ENCODE results near the gene ACER1.
"Not testable (repeated sequence)": the region's sequence is repeated elsewhere in the genome, so short reads cannot be mapped to it uniquely, and the experiment has no call there.

Gene ACER1

DNA sequence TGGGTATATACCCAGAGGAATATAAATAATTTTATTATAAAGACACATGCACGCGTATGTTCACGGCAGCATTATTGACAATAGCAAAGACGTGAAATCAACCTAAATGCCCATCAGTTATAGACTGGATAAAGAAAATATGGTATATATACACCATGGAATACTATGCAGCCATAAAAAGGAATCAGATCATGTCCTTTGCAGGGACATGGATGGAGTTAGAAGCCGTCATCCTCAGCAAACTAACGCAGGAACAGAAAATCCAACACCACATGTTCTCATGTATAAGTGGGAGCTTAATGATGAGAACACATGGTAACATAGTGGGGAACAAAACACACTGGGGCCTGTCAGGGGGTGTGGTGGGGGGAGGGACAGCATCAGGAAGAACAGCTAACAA is 51.0 kb downstream of the ACER1 start:
- not testable (repeated sequence) for H3K4me3 Mint-ChIP-seq, H3K27me3 Mint-ChIP-seq, ATAC-seq, H3K27ac Mint-ChIP-seq, DNase-seq
- peaks cover 18% of the 10 kb centered on the region for H3K4me1 Mint-ChIP-seq
- peaks cover under 1 to 14% of the 10 kb centered on the region in 2 donors for H3K9me3 Mint-ChIP-seq

DNA sequence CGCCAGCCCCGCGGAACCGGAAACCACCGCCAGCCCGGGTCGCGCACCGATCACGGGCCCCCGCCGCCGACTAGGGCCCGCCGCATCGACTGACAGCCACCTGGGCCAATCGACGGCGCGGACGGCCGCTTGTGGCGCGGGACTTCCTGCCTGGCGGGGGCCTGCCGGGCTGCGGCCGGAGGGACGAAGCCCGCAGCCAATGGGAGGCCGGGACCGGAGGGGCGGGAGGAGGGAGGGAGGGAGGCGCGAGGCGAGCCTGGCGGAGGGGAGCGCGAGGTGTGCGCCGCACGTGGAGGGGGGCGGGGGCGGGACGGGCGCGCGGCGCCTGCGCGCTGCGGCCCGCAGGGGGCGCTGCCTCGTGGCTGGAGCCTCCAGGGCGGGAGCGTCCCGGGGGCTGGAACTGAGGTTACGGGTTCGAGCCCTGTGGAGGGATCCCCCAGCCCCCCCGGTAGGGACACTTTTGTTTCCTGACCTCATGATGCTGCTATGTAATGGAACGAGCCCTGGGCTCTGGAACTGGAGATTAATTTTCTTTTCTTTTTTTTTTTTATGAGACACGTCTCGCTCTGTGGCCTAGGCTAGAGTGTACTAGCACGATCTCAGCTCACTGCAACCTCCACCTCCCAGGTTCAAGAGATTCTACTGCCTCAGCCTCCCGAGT is 53.4 kb downstream of the ACER1 start, which contains the start of gene MLLT1:
MLLT1 (minus strand) TSS at position 45 of the 661 bp plus-strand sequence. CDS start 191 bp downstream, outside the sequence.
- H3K4me1 Mint-ChIP-seq, result peaks cover 41% of the 10 kb centered on the region
- H3K27me3 Mint-ChIP-seq, result no peaks in the 10 kb centered on the region
- ATAC-seq (peak; percentile 96), DNase-seq (peak; percentile 95 to 97)
- H3K9me3 Mint-ChIP-seq, result no peaks in the 10 kb centered on the region
- peak within 1 kb of the TSS; percentile 90 to 92 for H3K4me3 Mint-ChIP-seq
- peak within 1 kb of the TSS; percentile 94 to 98 for H3K27ac Mint-ChIP-seq

GRCh38 chr19:6279620-6279930 is 53.8 kb downstream of the ACER1 start:
- no peaks in the 10 kb centered on the region for H3K9me3 Mint-ChIP-seq
- no peaks in the 10 kb centered on the region for H3K27me3 Mint-ChIP-seq
- H3K4me1 Mint-ChIP-seq, result peaks cover 46% of the 10 kb centered on the region
- ATAC-seq (peak; percentile 58), DNase-seq (no peak)
- H3K27ac Mint-ChIP-seq, result no peak overlapping the region
- peak overlapping the region; percentile 55 to 67 for H3K4me3 Mint-ChIP-seq

DNA sequence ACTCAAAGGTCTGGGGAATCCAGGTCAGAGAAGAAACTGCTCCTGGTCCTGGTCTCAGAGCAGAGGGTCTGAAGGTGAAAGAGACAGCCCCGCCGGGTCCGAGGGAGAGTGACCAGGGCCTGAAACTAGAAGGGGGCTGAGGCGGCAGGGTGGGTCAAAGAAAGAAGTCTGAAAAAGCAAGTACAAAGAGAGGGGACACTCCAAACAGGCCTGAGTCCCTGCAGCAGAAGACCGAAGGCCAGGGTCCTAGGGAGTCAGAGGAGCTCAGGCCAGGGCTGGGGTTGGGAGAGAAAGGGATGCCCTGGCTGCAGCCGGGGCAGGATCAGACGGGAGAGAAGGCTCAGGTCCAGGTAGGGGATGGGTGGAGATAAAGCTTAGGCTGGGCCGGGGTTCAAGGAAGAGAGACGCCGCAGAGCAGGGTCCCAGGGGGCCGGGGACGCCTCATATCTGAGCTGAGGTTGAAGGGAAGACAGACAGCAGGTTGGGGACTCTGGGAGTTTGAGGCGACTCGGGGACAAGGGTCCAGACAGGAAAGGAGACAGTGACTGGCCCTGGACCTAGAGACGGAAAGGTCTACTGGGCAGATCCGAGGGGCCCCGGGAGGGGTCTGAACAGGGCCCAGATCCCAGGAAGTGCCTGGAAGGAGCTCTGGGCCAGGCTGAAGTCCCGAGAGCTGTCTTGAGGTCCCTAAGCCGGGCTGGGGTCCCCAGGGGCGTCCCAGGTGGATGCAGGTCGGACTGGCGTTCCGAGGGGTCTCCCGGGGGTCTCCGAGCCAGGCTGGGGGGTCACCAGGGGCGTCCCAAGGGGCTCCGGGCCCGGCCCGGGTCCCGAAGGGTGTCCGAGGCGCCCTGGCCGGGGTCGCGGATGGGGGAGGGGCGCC is 54.4 kb downstream of the ACER1 start:
- no peaks in the 10 kb centered on the region for H3K9me3 Mint-ChIP-seq
- ATAC-seq (no peak), DNase-seq (peak in 1 of 2 donors; percentile 24)
- peaks cover 52% of the 10 kb centered on the region for H3K4me1 Mint-ChIP-seq
- no peaks in the 10 kb centered on the region for H3K27me3 Mint-ChIP-seq
- peak overlapping the region; percentile 90 to 92 for H3K4me3 Mint-ChIP-seq
- peak overlapping the region; percentile 94 to 98 for H3K27ac Mint-ChIP-seq

DNA sequence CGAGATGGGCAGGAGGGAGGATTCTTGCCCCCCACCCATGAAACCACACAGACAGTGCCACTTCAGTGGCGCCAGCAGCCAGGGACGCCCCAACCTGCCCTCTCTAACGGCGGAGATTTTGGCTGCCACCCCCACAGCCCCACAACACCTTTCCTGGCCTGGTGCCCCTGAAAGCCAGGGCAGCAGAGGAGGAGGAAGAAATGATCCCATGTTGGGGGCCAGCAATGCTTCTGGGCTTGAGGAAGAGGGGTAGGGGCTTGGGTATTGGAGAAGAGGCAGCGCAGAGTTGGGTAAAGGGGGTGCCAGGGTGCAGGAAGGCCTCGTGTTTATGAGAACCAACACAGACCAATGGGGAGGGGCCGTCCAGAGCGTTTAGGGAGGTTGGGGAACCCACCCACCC is 55.4 kb downstream of the ACER1 start:
- no peak for ATAC-seq
- DNase-seq, result no peak
- peaks cover 61% of the 10 kb centered on the region for H3K4me1 Mint-ChIP-seq
- H3K9me3 Mint-ChIP-seq, result no peaks in the 10 kb centered on the region
- H3K4me3 Mint-ChIP-seq, result peak overlapping the region; percentile 90 to 92
- peak overlapping the region; percentile 94 to 98 for H3K27ac Mint-ChIP-seq
- H3K27me3 Mint-ChIP-seq, result no peaks in the 10 kb centered on the region

- H3K27me3 Mint-ChIP-seq, result no peaks in the 10 kb centered on the region
- DNase-seq, result no peak
- peaks cover 74% of the 10 kb centered on the region for H3K4me1 Mint-ChIP-seq
- no peaks in the 10 kb centered on the region for H3K9me3 Mint-ChIP-seq
- no peak for ATAC-seq
- H3K27ac Mint-ChIP-seq, result peak overlapping the region in 1 of 2 donors; percentile 72
- H3K4me3 Mint-ChIP-seq, result peak overlapping the region in 1 of 2 donors; percentile 13
These were observed 57.0 kb downstream of the ACER1 start for GRCh38 chr19:6276447-6276846.

DNA sequence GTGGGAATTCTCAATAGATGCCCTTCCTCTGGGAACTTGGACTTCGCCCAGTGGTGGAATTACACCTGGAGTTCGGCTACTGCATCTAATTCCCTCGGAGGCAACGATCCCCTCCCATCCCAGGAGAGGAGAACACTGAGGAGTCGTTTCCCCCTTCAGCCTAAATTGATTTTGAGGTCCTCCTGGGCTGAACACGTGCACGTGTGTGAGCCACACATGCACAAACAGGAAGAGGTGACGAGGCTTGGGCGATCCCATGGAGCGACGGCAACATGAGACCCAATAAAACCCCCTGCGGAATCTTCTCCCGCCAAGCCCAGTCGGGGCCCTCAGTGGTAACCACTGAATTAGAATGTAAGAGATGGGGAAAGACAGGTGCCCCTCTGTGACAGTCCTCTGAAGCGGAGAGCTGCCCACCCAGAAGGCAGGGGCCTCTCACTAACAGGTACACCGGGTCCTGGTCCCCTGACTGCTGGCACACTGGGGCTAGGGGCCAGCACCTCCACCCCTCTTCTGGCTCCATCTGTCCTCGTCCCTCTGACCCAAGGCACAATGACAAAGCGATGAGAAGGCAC is 58.2 kb downstream of the ACER1 start:
- Mint-ChIP-seq H3K4me3 (no peak overlapping the region), H3K4me1 (peaks cover 86% of the 10 kb centered on the region), H3K9me3 (no peaks in the 10 kb centered on the region), H3K27ac (no peak overlapping the region), H3K27me3 (no peaks in the 10 kb centered on the region)
- no peak for DNase-seq
- no peak for ATAC-seq

GRCh38 chr19:6274756-6275155 is 58.7 kb downstream of the ACER1 start:
- no peaks in the 10 kb centered on the region for H3K9me3 Mint-ChIP-seq
- DNase-seq, result no peak
- H3K4me3 Mint-ChIP-seq, result no peak overlapping the region
- peaks cover 91% of the 10 kb centered on the region for H3K4me1 Mint-ChIP-seq
- H3K27ac Mint-ChIP-seq, result no peak overlapping the region
- no peaks in the 10 kb centered on the region for H3K27me3 Mint-ChIP-seq
- no peak for ATAC-seq

- DNase-seq (no peak), ATAC-seq (no peak)
- H3K4me1 Mint-ChIP-seq, result peaks cover 97% of the 10 kb centered on the region
- H3K27me3 Mint-ChIP-seq, result no peaks in the 10 kb centered on the region
- no peaks in the 10 kb centered on the region for H3K9me3 Mint-ChIP-seq
- peak overlapping the region in 1 of 2 donors; percentile 31 for H3K27ac Mint-ChIP-seq
- H3K4me3 Mint-ChIP-seq, result no peak overlapping the region
These were observed 59.5 kb downstream of the ACER1 start for GRCh38 chr19:6273701-6274601.

DNA sequence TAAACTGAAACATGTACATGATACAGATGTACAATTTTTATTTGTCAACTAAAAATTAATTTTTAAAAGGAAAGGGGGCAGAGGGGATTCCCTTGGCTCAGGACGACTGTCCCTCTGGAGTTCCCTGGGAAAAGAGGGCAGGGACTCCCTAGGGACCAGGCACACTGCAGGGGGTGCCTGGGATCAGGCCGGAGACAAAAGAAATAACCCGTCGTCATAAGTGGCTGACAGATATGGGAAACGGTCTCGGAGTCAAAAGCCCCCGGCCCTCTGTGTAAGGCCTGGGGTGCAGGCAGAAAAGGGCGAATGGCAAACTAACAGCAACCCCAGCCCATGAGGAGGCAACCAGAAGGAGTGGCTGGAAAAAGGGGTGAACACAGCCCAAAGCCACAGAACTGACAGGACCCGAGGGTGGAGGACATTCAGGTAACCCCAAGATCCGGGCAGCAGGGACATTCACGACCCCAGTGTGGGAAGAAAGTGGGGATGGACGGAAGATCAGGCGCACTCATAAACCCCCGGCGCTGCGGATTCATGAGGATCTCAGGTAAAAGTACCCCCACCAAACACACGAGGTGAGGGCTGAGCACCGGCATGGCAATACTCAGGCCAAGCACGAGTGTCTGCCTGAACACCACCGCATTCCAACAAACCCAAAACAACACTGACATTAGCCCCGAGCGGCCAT is 60.4 kb downstream of the ACER1 start:
- DNase-seq (no peak), ATAC-seq (no peak)
- Mint-ChIP-seq H3K27me3 (no peaks in the 10 kb centered on the region), H3K4me1 (peaks cover 88% of the 10 kb centered on the region), H3K4me3 (no peak overlapping the region), H3K27ac (peak overlapping the region in 1 of 2 donors; percentile 28), H3K9me3 (no peaks in the 10 kb centered on the region)

DNA sequence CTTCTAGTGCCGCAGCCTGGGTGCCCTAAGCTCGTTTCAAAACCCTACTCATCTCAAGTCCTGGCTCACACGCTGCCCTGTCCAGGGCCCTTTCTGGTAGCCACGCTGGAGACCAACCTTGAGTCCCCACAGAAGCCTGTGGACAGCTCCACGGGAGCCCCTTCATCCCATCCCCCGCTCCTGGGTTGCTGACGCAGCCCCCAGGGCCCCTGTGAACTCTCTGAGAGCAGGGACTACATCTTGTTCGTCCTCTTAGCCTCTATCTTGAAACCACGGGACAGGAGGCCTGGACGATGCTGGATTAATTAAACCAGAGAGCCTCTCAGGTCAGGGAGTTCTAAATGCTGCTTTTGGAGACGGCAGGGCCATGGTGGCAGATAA is 61.0 kb downstream of the ACER1 start:
- ATAC-seq (no peak), DNase-seq (no peak)
- Mint-ChIP-seq H3K27me3 (no peaks in the 10 kb centered on the region), H3K4me1 (peaks cover 82% of the 10 kb centered on the region), H3K27ac (peak overlapping the region; percentile 55 to 63), H3K4me3 (no peak overlapping the region), H3K9me3 (no peaks in the 10 kb centered on the region)

DNA sequence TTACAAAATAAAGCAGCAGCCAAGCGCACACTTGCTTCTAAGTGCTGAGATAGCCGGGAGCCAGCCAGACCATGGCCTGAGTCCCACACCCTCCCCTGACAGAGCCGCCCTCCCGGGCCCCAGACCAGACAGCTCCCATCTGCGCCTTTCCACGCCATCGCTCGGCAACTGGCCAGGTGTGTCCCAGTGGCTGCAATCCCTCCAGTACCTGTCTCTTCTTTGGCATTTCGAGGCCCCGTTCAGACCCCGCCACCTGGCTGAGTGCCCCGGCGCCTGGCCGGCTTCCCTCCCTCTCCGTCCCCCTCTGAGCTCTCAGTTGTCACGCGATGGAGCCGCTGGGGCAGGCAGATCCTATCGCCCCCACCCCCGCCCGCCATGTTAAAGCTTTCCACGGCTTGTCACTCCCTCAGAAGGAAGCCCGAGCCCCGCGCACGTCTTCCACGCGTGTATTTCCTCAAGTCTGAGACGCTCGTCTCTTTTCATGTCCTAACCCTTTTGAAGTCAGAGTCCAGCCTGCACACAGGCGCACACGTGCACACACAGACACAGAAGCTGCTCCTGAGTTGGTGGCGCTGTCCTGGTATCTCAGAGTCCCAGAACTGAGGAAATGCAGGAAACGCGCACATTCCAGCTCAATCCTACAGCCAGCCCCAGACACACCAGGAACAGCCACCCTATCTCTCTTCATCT is 61.5 kb downstream of the ACER1 start:
- H3K4me1 Mint-ChIP-seq, result peaks cover 76% of the 10 kb centered on the region
- no peak for DNase-seq
- no peak overlapping the region for H3K4me3 Mint-ChIP-seq
- H3K9me3 Mint-ChIP-seq, result no peaks in the 10 kb centered on the region
- peak overlapping the region in 1 of 2 donors; percentile 63 for H3K27ac Mint-ChIP-seq
- no peak for ATAC-seq
- no peaks in the 10 kb centered on the region for H3K27me3 Mint-ChIP-seq

DNA sequence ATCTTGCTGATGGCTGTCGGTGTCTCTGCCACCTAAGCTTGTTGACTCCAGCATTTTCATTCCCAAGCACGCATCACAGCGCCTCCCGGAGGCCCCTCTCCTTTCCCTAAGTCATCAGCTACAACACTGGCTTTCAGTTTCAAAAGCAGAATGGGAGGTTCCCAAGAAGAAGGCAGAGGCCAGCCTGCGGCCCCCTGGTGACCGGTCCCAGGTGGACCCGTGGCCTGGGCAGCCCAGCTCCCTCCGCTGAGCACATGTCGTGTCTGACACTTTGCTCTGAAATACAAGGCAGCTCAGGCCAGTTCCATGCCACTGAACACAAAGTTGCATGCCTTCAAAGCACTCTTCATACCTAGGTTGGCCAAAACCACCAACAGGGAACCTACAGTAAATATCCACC is 62.2 kb downstream of the ACER1 start:
- peak overlapping the region in 1 of 2 donors; percentile 69 for H3K27ac Mint-ChIP-seq
- no peaks in the 10 kb centered on the region for H3K27me3 Mint-ChIP-seq
- DNase-seq, result no peak
- ATAC-seq, result no peak
- peaks cover 70% of the 10 kb centered on the region for H3K4me1 Mint-ChIP-seq
- no peak overlapping the region for H3K4me3 Mint-ChIP-seq
- no peaks in the 10 kb centered on the region for H3K9me3 Mint-ChIP-seq

DNA sequence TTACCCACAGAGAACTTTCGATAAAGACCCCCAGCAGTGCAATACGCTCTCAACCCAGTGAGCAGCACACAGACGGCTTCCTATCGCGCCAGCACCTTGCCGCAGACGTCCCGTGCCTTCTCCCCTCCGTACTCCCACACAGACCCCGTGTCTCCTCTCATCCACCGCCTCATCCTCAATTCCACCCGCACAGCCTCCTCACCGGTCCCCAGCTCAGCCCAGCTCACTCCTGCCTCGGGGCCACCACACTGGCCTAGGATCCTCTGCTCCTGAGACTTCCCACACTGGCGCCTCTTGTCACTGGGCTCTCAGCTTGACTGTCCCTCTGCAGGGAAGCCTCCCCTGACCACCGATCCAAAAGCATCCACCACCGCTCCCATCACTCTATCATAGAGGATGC is 62.6 kb downstream of the ACER1 start:
- ATAC-seq (no peak), DNase-seq (no peak)
- peaks cover 66% of the 10 kb centered on the region for H3K4me1 Mint-ChIP-seq
- H3K27ac Mint-ChIP-seq, result no peak overlapping the region
- no peaks in the 10 kb centered on the region for H3K27me3 Mint-ChIP-seq
- H3K9me3 Mint-ChIP-seq, result no peaks in the 10 kb centered on the region
- no peak overlapping the region for H3K4me3 Mint-ChIP-seq

All from stimulated activated naive CD8-positive, alpha-beta T cell treated with anti-CD3 and anti-CD28 coated beads, Interleukin-15, amount 100 ng/mL, for 72 hours (primary cell).